Liver (tissue), 3 donors: Measurements from ENCODE around the gene ETFA.

ENCODE experiments used
- EGR1 ChIP-seq, 2 donors: IDR thresholded peaks; 2 replicates each; pipeline ENCODE4 v1.6.1; 2016 to 2018; ENCODE audit warnings: antibody characterized with exemption in 2 of 2, low read depth in 2 of 2
- FOXA1 ChIP-seq: IDR thresholded peaks from 2 replicates; pipeline ENCODE4 v1.6.1; 2016; ENCODE audit warnings: antibody characterized with exemption
- GABPA ChIP-seq, 2 donors: IDR thresholded peaks in 1 of 2; conservative IDR thresholded peaks in 1 of 2; 2 replicates each; pipeline ENCODE4 v1.6.1; 2016; ENCODE audit warnings: antibody characterized with exemption in 2 of 2, mild to moderate bottlenecking in 1 of 2, moderate library complexity in 1 of 2
- JUND ChIP-seq, 2 donors: IDR thresholded peaks; 2 replicates each; pipeline ENCODE4 v1.6.1; 2016; ENCODE audit warnings: antibody characterized with exemption in 2 of 2
- RAD21 ChIP-seq, 2 donors: IDR thresholded peaks; 2 replicates each; pipeline ENCODE4 v1.6.1; 2016; ENCODE audit warnings: antibody characterized with exemption in 2 of 2, mild to moderate bottlenecking in 2 of 2
- TAF1 ChIP-seq: conservative IDR thresholded peaks from 2 replicates; pipeline ENCODE4 v1.6.1; 2016; ENCODE audit warnings: antibody characterized with exemption, mild to moderate bottlenecking
- TF ChIP-seq, protein P1 (sequence below): fragments of 150-350 bp; IDR thresholded peaks from 2 replicates; pipeline ENCODE4 v1.5.1; 2017; ENCODE audit warnings: improper control_type of control experiment, low read depth, low read length; ENCODE audit not compliant: missing input control
- donor health status: healthy.
- donor health status: healthy.

DNA sequence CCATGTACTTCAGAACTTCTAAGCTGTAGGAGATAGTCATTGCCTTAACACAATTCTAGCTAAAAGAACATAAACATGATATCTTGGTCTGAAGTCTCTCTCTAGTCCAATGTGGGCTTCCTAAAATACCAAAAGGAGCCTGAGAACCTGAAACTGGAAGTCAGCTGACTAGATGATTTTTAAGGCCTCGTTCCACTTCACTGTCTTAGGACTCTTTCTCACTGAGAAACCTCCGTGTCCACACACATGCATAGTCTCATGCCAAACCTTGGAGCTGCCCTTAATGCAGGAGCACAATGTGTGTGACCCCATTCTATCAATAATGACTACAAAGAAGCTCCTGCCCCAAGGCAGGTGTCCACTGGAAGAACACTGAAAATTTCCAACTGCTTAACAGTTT lies 87.7 kb downstream of the ETFA start:
- no peak for TF ChIP-seq RAD21 (IDR thresholded peaks at IDR 0.05)
- TF ChIP-seq, protein P1, sequence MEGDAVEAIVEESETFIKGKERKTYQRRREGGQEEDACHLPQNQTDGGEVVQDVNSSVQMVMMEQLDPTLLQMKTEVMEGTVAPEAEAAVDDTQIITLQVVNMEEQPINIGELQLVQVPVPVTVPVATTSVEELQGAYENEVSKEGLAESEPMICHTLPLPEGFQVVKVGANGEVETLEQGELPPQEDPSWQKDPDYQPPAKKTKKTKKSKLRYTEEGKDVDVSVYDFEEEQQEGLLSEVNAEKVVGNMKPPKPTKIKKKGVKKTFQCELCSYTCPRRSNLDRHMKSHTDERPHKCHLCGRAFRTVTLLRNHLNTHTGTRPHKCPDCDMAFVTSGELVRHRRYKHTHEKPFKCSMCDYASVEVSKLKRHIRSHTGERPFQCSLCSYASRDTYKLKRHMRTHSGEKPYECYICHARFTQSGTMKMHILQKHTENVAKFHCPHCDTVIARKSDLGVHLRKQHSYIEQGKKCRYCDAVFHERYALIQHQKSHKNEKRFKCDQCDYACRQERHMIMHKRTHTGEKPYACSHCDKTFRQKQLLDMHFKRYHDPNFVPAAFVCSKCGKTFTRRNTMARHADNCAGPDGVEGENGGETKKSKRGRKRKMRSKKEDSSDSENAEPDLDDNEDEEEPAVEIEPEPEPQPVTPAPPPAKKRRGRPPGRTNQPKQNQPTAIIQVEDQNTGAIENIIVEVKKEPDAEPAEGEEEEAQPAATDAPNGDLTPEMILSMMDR, result no peak
- TF ChIP-seq TAF1, result no peak
- no peak for TF ChIP-seq EGR1 (IDR thresholded peaks at IDR 0.05; ENCODE audit: low read depth in 2 of 2)
- TF ChIP-seq GABPA (IDR thresholded peaks at IDR 0.05 in 1 of 2, conservative IDR thresholded peaks at IDR 0.05 in 1 of 2), result no peak
- TF ChIP-seq FOXA1, result no peak
- TF ChIP-seq JUND (IDR thresholded peaks at IDR 0.05), result no peak
